Lung (tissue), 12 donors: Measurements from ENCODE around the gene FRMD8. TPM values are rescaled to one million over a fixed set of nuclear protein-coding genes. Genes with fewer than 3 reads are reported as not detected.

Experiments used
- ATAC-seq: fragments of 200-7000 bp; cut with Tn5 transposase; one replicate; pipeline ENCODE4 v1.9.1; 2020; ENCODE audit warnings: moderate number of reproducible peaks; ENCODE audit not compliant: insufficient read depth, low FRiP score
- DNase-seq, 3 donors: peaks; one replicate each; pipeline ENCODE4 v3.0.0-alpha.2; 2013 to 2017
- H3K27ac ChIP-seq, 2 donors: one replicate each; pipeline ENCODE4 v1.5.1; 2013; ENCODE audit warnings: mild to moderate bottlenecking in 2 of 2, moderate library complexity in 2 of 2, control low read depth in 1 of 2, inconsistent platforms in 1 of 2, low read depth in 1 of 2, low read length in 1 of 2
- H3K27me3 ChIP-seq, 3 donors: one replicate each; pipeline ENCODE4 v1.5.1; 2013; ENCODE audit warnings: low read length in 2 of 3; ENCODE audit not compliant: control insufficient read depth in 3 of 3, insufficient read depth in 3 of 3
- H3K36me3 ChIP-seq, 4 donors: one replicate each; pipeline ENCODE4 v1.5.1; 2013; ENCODE audit warnings: low read length in 4 of 4, mild to moderate bottlenecking in 1 of 4, moderate library complexity in 1 of 4; ENCODE audit not compliant: control insufficient read depth in 4 of 4, insufficient read depth in 4 of 4
- H3K4me1 ChIP-seq, 5 donors: one replicate each; pipeline ENCODE4 v1.5.1; 2013; ENCODE audit warnings: low read length in 5 of 5, mild to moderate bottlenecking in 2 of 5, moderate library complexity in 1 of 5; ENCODE audit not compliant: control insufficient read depth in 5 of 5, insufficient read depth in 5 of 5
- H3K4me3 ChIP-seq: one replicate; pipeline ENCODE4 v1.5.1; 2013; ENCODE audit warnings: mild to moderate bottlenecking, control low read depth, moderate library complexity
- H3K9ac ChIP-seq, 2 donors: one replicate each; pipeline ENCODE4 v1.5.1; 2013; ENCODE audit warnings: low read length in 2 of 2, control low read depth in 1 of 2; ENCODE audit not compliant: insufficient read depth in 1 of 2
- H3K9me3 ChIP-seq, 4 donors: one replicate each; pipeline ENCODE4 v1.5.1; 2013; ENCODE audit warnings: low read length in 3 of 4, mild to moderate bottlenecking in 1 of 4, moderate library complexity in 1 of 4; ENCODE audit not compliant: control insufficient read depth in 4 of 4, insufficient read depth in 3 of 4
- CTCF ChIP-seq: IDR thresholded peaks from 2 replicates; pipeline ENCODE4 v1.5.1; 2012; ENCODE audit warnings: mild to moderate bottlenecking; ENCODE audit errors: control extremely low read depth, extremely low read depth
- WGBS, 2 donors: extraction: QIAGEN DNeasy Blood & Tissue Kit; methylation state at CpG; one replicate each; pipeline ENCODE4 v1.1.7; 2013; 5-methylcytosine and 5-hydroxymethylcytosine counted together
- polyA plus RNA-seq, 2 donors: library from polyadenylated mRNA; stranded (reverse); fragments of 200-250 nt; gene quantifications; one replicate each; pipeline ENCODE4 v1.2.1, GENCODE V29; 2013
- total RNA-seq, 2 donors: library from RNA; depleted of rRNA in 1 of 2; stranded (reverse); fragments of >200 nt in 1 of 2; gene quantifications; one replicate each; pipeline ENCODE4 v1.2.1, GENCODE V29; 2014 to 2021
- donor health status: control.
- donor health status: control.
- donor health status: Bipolar disorder and iron deficiency.
- donor health status: healthy.
- donor health status: DM: yes; HTN: yes; CAD: no.

FRMD8 gene
- total and polyA plus RNA-seq, 4 donors: 15.8 to 39.9 (median 22.1) TPM

- no peak for TF ChIP-seq CTCF
- H3K27me3 ChIP-seq: no peaks in the 10 kb centered on the region
- no peak overlapping the region for H3K27ac ChIP-seq
- no peak overlapping the region for H3K4me3 ChIP-seq
- no peaks in the 10 kb centered on the region for H3K36me3 ChIP-seq
- peaks cover 0 to 11% (median 0%) of the 10 kb centered on the region in 5 donors for H3K4me1 ChIP-seq
- DNase-seq: no peak
- no peaks in the 10 kb centered on the region for H3K9me3 ChIP-seq
- no peak for ATAC-seq
- 90 to 96% methylated on average over 16 of the region's 16 CpGs for WGBS, 2 donors
- H3K9ac ChIP-seq: no peak overlapping the region
Observed at GRCh38 chr11:65376138-65376713, 10.2 kb upstream of the FRMD8 start.

DNA sequence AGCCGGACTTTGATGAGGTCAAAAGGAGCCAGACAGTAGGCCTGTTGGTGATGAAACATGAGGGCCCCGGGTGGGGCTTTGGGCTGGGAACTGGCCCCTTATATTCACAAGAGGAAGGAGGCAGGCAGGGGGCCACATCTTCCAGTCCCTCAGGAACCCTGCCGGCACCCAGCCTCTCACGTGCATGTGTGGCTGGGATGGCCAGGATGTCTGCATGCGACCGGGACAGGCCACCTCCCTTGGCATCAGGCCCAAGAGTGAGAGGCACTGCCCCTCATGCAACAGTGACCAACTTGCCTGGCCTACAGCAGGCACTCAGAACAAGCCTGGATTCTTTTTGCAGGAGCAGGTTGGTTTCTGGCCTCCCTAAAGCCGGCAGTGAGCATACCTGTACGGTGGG, 9.4 kb upstream of the FRMD8 start:
- Histone ChIP-seq H3K36me3 (no peaks in the 10 kb centered on the region), H3K9ac (no peak overlapping the region), H3K4me1 (peaks cover 0 to 16% (median 6%) of the 10 kb centered on the region in 5 donors), H3K4me3 (no peak overlapping the region), H3K9me3 (no peaks in the 10 kb centered on the region), H3K27me3 (no peaks in the 10 kb centered on the region), H3K27ac (no peak overlapping the region)
- WGBS, 2 donors: 69 to 77% methylated on average over 7 to 8 of the region's 8 CpGs
- no peak for TF ChIP-seq CTCF
- ATAC-seq (no peak), DNase-seq (no peak)

- Histone ChIP-seq H3K27ac (no peak overlapping the region), H3K36me3 (no peaks in the 10 kb centered on the region), H3K9ac (no peak overlapping the region), H3K9me3 (no peaks in the 10 kb centered on the region), H3K4me1 (peaks cover 0 to 17% (median 6%) of the 10 kb centered on the region in 5 donors), H3K27me3 (no peaks in the 10 kb centered on the region), H3K4me3 (no peak overlapping the region)
- ATAC-seq (no peak), DNase-seq (no peak)
- no peak for TF ChIP-seq CTCF
- WGBS, 2 donors: 88 to 94% methylated on average over 8 of the region's 8 CpGs
Observed at GRCh38 chr11:65377777-65378176, 8.7 kb upstream of the FRMD8 start.
